ENCODE measurements around the gene STAT4.
A peak's percentile ranks its signal among the peaks of the same experiment; 100 is the strongest.

STAT4 gene, protein sequence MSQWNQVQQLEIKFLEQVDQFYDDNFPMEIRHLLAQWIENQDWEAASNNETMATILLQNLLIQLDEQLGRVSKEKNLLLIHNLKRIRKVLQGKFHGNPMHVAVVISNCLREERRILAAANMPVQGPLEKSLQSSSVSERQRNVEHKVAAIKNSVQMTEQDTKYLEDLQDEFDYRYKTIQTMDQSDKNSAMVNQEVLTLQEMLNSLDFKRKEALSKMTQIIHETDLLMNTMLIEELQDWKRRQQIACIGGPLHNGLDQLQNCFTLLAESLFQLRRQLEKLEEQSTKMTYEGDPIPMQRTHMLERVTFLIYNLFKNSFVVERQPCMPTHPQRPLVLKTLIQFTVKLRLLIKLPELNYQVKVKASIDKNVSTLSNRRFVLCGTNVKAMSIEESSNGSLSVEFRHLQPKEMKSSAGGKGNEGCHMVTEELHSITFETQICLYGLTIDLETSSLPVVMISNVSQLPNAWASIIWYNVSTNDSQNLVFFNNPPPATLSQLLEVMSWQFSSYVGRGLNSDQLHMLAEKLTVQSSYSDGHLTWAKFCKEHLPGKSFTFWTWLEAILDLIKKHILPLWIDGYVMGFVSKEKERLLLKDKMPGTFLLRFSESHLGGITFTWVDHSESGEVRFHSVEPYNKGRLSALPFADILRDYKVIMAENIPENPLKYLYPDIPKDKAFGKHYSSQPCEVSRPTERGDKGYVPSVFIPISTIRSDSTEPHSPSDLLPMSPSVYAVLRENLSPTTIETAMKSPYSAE

DNA sequence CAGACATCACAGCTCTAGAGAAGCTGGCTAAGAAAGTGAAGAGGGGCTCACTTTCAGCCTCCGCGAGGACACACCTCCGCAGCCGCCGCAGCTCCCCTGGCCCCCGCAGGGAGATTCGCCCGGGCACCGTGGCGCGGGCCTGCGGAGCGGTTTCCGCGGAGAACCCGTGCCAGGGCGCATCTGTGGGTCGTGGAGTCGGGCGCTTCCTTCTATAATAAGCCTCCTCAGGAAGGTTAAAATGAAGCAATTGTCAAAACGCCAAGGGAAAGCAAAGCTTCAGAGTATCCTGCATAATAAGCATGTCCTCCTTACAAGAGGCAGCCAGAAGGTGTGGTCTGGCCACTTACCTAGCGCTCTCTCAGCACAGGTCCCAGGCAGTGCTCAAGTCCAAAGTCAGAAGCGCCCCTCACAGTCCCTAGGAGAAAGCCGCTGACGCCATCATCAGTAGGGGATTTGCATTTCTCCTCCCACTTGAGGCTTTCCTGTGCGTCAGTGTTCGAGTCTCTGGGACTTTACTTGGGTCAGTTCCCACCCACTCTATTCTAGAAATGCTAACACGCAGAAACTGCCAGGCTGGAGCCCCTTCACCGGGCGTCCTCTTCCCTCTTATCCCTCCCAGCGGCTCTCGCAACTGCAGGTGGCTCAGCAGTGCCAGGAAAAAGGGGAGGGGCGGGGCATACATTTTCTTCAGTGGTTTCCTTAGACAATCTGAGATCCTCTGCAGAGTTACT is at the start of gene STAT4:
Gene STAT4, minus strand, starts transcription at position 395 of the 731 bp plus-strand sequence. CDS start 2,791 bp downstream, outside the sequence.
- no peak for DNase-seq (ENCODE audit: low spot score)
- TF ChIP-seq, protein P1, sequence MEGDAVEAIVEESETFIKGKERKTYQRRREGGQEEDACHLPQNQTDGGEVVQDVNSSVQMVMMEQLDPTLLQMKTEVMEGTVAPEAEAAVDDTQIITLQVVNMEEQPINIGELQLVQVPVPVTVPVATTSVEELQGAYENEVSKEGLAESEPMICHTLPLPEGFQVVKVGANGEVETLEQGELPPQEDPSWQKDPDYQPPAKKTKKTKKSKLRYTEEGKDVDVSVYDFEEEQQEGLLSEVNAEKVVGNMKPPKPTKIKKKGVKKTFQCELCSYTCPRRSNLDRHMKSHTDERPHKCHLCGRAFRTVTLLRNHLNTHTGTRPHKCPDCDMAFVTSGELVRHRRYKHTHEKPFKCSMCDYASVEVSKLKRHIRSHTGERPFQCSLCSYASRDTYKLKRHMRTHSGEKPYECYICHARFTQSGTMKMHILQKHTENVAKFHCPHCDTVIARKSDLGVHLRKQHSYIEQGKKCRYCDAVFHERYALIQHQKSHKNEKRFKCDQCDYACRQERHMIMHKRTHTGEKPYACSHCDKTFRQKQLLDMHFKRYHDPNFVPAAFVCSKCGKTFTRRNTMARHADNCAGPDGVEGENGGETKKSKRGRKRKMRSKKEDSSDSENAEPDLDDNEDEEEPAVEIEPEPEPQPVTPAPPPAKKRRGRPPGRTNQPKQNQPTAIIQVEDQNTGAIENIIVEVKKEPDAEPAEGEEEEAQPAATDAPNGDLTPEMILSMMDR (IDR thresholded peaks at IDR 0.05): no peak
- H3K27ac ChIP-seq: peak within 1 kb of the TSS in 1 of 2 donors; percentile 8
- H3K4me3 ChIP-seq: peak within 1 kb of the TSS; percentile 72

DNA sequence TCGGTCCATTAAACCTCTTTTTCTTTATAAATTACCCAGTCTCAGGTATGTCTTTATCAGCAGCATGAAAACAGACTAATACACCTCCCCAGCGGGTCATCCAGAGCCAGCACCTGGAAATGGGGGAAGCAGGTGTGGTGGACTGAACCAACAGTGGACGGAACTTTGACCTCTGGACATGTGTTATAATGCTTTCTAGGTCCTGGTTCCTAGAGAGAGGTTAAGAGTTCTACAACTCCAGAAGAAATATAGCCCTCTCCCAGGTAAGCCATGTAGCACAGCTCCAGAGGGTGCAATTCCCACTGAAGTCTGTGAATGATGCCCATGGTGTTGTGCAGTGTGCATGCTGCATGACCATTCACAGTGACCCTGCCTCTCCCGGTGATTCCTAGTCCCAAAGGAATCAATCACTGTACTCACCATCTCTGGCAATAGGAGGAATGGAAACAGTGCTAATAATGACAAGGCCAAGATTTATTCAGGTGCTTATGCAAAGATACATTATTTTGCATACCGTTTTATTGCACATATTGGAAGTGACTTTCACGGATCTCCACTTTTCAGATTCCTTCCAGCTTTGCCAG is 49.2 kb upstream of the STAT4 start:
- DNase-seq (ENCODE audit: low spot score): no peak
- TF ChIP-seq, protein P1 (IDR thresholded peaks at IDR 0.05): no peak
- no peak overlapping the region for H3K27ac ChIP-seq
- H3K4me3 ChIP-seq: no peak overlapping the region

DNA sequence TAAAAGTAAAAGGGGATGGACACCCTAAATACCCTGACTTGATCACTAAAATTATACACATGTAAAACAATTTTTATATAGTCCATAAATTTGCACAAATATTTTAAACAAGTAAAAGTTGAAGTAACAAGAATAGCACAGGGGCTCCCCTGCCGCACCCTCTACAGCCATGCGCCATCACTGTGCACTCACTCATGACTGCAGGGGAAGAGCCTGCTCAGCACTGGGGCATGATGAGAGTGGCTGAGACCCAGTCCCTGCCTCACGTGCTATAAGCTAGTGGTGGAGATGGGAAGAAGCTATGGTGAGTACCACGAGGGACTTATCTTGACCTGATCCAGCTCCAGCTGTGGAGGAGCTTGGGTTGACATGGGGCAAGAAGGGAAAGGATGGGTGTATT is 47.5 kb upstream of the STAT4 start:
- TF ChIP-seq, protein P1 (IDR thresholded peaks at IDR 0.05): no peak
- Histone ChIP-seq H3K27ac (no peak overlapping the region), H3K4me3 (no peak overlapping the region)
- DNase-seq (ENCODE audit: low spot score): no peak

DNA sequence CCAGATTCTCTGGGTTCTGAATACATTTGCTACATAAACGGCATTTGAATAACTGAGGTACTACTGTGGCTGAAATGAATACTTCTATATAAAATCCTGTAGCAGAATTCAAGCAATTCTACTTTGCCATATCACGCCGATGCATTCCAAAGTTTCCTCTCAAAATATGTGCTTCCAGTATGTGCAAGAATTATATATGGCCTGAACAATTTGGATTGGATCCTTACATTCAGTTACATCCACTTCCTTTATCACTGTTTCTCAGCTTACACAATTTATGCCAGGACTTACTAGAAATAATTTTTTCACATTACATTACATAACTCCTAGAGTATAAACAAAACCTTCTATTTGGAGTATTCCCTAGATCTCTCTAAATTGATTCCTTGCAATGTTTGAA is 46.3 kb upstream of the STAT4 start:
- Histone ChIP-seq H3K4me3 (no peak overlapping the region), H3K27ac (no peak overlapping the region)
- TF ChIP-seq, protein P1 (IDR thresholded peaks at IDR 0.05): no peak
- DNase-seq (ENCODE audit: low spot score): no peak

DNA sequence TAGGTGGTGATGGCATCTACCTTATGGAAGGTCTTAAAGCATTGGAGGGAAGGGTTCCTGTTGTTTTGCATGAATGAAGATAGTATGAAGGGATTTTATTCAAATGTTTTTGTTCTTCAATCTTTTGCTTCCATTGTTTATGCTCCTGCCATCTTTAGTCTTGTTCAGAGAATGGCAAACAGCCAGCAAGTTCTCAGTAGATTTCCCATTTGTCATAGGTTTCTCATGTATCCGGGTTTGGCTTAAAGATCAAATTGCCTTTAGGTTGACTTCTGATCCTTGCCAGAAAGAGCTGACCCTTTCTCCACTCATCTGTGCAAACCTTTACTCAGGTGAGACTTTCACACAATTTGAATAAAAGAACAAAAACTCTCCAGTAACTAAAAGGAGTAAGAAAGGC is 44.2 kb upstream of the STAT4 start:
- TF ChIP-seq, protein P1 (IDR thresholded peaks at IDR 0.05): no peak
- H3K27ac ChIP-seq: no peak overlapping the region
- H3K4me3 ChIP-seq: no peak overlapping the region
- DNase-seq (ENCODE audit: low spot score): no peak

DNA sequence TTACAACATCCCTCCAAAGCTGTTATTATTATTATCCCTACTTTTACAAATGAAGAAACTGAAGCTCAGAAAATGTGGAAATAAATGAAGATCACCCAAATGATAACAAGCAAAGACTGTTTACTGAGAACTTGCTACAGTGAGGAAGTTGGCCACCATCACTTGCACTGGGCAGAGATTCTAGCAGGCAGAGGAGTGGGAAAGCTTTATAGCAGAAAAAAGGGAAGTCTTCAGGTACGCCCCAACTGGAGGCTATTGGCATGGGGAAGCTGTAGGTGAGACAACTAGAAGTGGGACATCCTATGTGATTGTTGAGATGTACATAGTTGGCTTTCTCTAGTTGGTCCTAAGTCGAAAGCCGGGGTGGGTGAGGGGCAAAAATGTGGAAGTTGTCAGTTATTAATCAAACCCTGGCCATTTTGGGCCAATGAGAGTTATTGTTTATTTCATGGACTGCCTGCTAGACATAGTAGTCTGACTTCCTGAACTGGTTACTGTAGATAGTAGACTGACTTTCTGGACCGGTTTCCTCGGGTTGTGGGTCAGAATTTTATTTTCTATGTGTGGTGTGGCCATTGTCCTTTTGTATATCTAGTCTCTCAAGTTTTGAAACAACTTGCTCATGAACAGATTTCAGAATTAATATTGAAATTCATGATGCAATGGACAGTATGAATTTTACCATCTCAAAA is 40.2 kb upstream of the STAT4 start:
- TF ChIP-seq, protein P1 (IDR thresholded peaks at IDR 0.05): no peak
- DNase-seq (ENCODE audit: low spot score): no peak
- Histone ChIP-seq H3K4me3 (no peak overlapping the region), H3K27ac (no peak overlapping the region)
